Neural cell (in vitro differentiated cells): ENCODE results near the gene PDE9A. TPM values are rescaled to one million over a fixed set of nuclear protein-coding genes. Genes with fewer than 3 reads are reported as not detected.

Source experiments
- H2AFZ ChIP-seq: fragments of 200-600, 300-800 bp; sonication (generic), shearing (Covaris generic); 2 replicates; pipeline ENCODE4 v1.6.0; 2014; ENCODE audit warnings: low read depth, mild to moderate bottlenecking, antibody characterized with exemption, low read length, moderate library complexity
- H3F3A ChIP-seq: fragments of 200-600 bp; shearing (Covaris generic); 2 replicates; pipeline ENCODE4 v1.6.1; 2016; ENCODE audit warnings: mild to moderate bottlenecking, moderate library complexity, mixed read lengths, antibody characterized with exemption, low read length; ENCODE audit not compliant: insufficient read depth, poor library complexity, severe bottlenecking
- H3K27ac ChIP-seq: fragments of 200-600, 300-800 bp; sonication (generic), shearing (Covaris generic); 2 replicates; pipeline ENCODE4 v1.5.1; 2014; ENCODE audit warnings: mild to moderate bottlenecking, low read length, moderate library complexity
- H3K27me3 ChIP-seq: fragments of 300-800, 200-600 bp; sonication (generic), shearing (Covaris generic); 2 replicates; pipeline ENCODE4 v1.6.0; 2014; ENCODE audit warnings: mild to moderate bottlenecking, low read depth, low read length, moderate library complexity; ENCODE audit not compliant: insufficient read depth
- H3K36me3 ChIP-seq: fragments of 300-800, 200-600 bp; sonication (generic), shearing (Covaris generic); 2 replicates; pipeline ENCODE4 v1.5.1; 2014; ENCODE audit warnings: mild to moderate bottlenecking, antibody characterized with exemption, low read length, moderate library complexity; ENCODE audit not compliant: insufficient read depth
- H3K4me2 ChIP-seq: fragments of 300-800, 200-600 bp; sonication (generic), shearing (Covaris generic); 2 replicates; pipeline ENCODE4 v1.6.0; 2014; ENCODE audit warnings: mild to moderate bottlenecking, low read length
- H3K4me3 ChIP-seq: fragments of 300-800, 200-600 bp; sonication (generic), shearing (Covaris generic); 2 replicates; pipeline ENCODE4 v1.5.1; 2014; ENCODE audit warnings: mild to moderate bottlenecking, low read length, moderate library complexity
- H3K79me2 ChIP-seq: fragments of 200-600 bp; shearing (Covaris generic); replicated peaks from 2 replicates; pipeline ENCODE4 v1.6.0; 2014; ENCODE audit warnings: mild to moderate bottlenecking, low read length, moderate library complexity; ENCODE audit not compliant: insufficient read depth
- H3K9ac ChIP-seq: fragments of 300-800, 200-600 bp; sonication (generic), shearing (Covaris generic); 2 replicates; pipeline ENCODE4 v1.6.1; 2016; ENCODE audit warnings: mild to moderate bottlenecking, low read length, mixed read lengths
- H3K9me2 ChIP-seq: fragments of 200-600 bp; shearing (Covaris generic); 2 replicates; pipeline ENCODE4 v1.6.1; 2016; ENCODE audit warnings: mild to moderate bottlenecking, low read length, mixed read lengths; ENCODE audit not compliant: insufficient read depth
- H3K9me3 ChIP-seq: fragments of 200-600, 300-800 bp; sonication (generic), shearing (Covaris generic); 2 replicates; pipeline ENCODE4 v1.6.1; 2016; ENCODE audit warnings: mild to moderate bottlenecking, mixed run types, low read length, moderate library complexity, mixed read lengths
- H4K20me1 ChIP-seq: fragments of 200-600 bp; shearing (Covaris generic); 2 replicates; pipeline ENCODE4 v1.6.1; 2016; ENCODE audit warnings: mild to moderate bottlenecking, mixed run types; ENCODE audit not compliant: insufficient read depth
- CTCF ChIP-seq: fragments of 450-650 bp; IDR thresholded peaks from 2 replicates; pipeline ENCODE4 v1.5.1; 2014; ENCODE audit warnings: antibody characterized with exemption, mild to moderate bottlenecking, moderate library complexity; ENCODE audit not compliant: poor library complexity, severe bottlenecking
- EP300 ChIP-seq: fragments of 450-650 bp; conservative IDR thresholded peaks from 2 replicates; pipeline ENCODE4 v1.6.1; 2014; ENCODE audit warnings: antibody characterized with exemption, mild to moderate bottlenecking, moderate library complexity; ENCODE audit not compliant: poor library complexity, severe bottlenecking
- EZH2 ChIP-seq: fragments of 200-600, 300-800 bp; shearing (Covaris generic), sonication (generic); IDR thresholded peaks from 2 replicates; pipeline ENCODE4 v1.6.1; 2014; ENCODE audit warnings: antibody characterized with exemption, low read length, borderline replicate concordance, mild to moderate bottlenecking; ENCODE audit not compliant: insufficient read depth, poor library complexity, severe bottlenecking
- MXI1 ChIP-seq: fragments of 450-650 bp; conservative IDR thresholded peaks from 2 replicates; pipeline ENCODE4 v1.6.1; 2014; ENCODE audit warnings: antibody characterized with exemption, mild to moderate bottlenecking; ENCODE audit not compliant: poor library complexity, severe bottlenecking
- POLR2AphosphoS5 ChIP-seq: IDR thresholded peaks from 2 replicates; pipeline ENCODE4 v1.6.1; 2012
- RAD21 ChIP-seq: fragments of 450-650 bp; conservative IDR thresholded peaks from 2 replicates; pipeline ENCODE4 v1.6.1; 2014; ENCODE audit warnings: antibody characterized with exemption, mild to moderate bottlenecking, moderate library complexity
- REST ChIP-seq: IDR thresholded peaks from 2 replicates; pipeline ENCODE4 v1.6.1; 2012; ENCODE audit warnings: borderline replicate concordance
- SMC3 ChIP-seq: fragments of 450-650 bp; conservative IDR thresholded peaks from 2 replicates; pipeline ENCODE4 v1.6.1; 2014; ENCODE audit warnings: antibody characterized with exemption, mild to moderate bottlenecking, moderate library complexity; ENCODE audit not compliant: poor library complexity
- TAF1 ChIP-seq: IDR thresholded peaks from 2 replicates; pipeline ENCODE4 v1.6.1; 2012; ENCODE audit warnings: low read depth
- polyA plus RNA-seq: library from polyadenylated mRNA; depleted of rRNA; stranded (reverse); fragments of >200 nt; gene quantifications from 2 replicates; pipeline ENCODE4 v1.2.3, GENCODE V29; 2014

Gene PDE9A
- polyA plus RNA-seq, 1 donor from 2014 or later: 32.2 TPM

GRCh38 chr21:42739061-42739931, 85.9 kb downstream of the PDE9A start:
- no peak overlapping the region for H3K27ac ChIP-seq
- H3K4me3 ChIP-seq: no peak overlapping the region
- H3K9me3 ChIP-seq: no peaks in the 10 kb centered on the region
- H3K9me2 ChIP-seq: no peaks in the 10 kb centered on the region
- peaks cover 17% of the 10 kb centered on the region for H3K36me3 ChIP-seq
- no peaks in the 10 kb centered on the region for H3F3A ChIP-seq
- H3K79me2 ChIP-seq: no peaks in the 10 kb centered on the region
- no peaks in the 10 kb centered on the region for H3K27me3 ChIP-seq
- H3K9ac ChIP-seq: no peak overlapping the region
- no peak overlapping the region for H3K4me2 ChIP-seq
- no peak overlapping the region for H2AFZ ChIP-seq
- no peaks in the 10 kb centered on the region for H4K20me1 ChIP-seq
- TF ChIP-seq RAD21: no peak

GRCh38 chr21:42740405-42740909, 87.0 kb downstream of the PDE9A start:
- Histone ChIP-seq H3K79me2 (no peaks in the 10 kb centered on the region), H3K9me2 (no peaks in the 10 kb centered on the region), H3K27me3 (no peaks in the 10 kb centered on the region), H3F3A (no peaks in the 10 kb centered on the region), H3K27ac (no peak overlapping the region), H3K9me3 (no peaks in the 10 kb centered on the region), H3K4me2 (no peak overlapping the region), H4K20me1 (no peaks in the 10 kb centered on the region), H2AFZ (no peak overlapping the region), H3K36me3 (peaks cover 7% of the 10 kb centered on the region), H3K9ac (no peak overlapping the region), H3K4me3 (no peak overlapping the region)
- no peak for TF ChIP-seq REST
- TF ChIP-seq MXI1: no peak
- TF ChIP-seq EP300: no peak
- no peak for TF ChIP-seq TAF1
- TF ChIP-seq RAD21: no peak
- no peak for TF ChIP-seq CTCF
- no peak for TF ChIP-seq SMC3
- TF ChIP-seq POLR2AphosphoS5: no peak
- no peak for TF ChIP-seq EZH2
